H1 (cell line): Measurements from ENCODE around the gene OR2V1.

Source experiments
- GABPA ChIP-seq: IDR thresholded peaks from 2 replicates; pipeline ENCODE4 v1.6.1; 2011; ENCODE audit warnings: mild to moderate bottlenecking, low read length, moderate library complexity, borderline replicate concordance; ENCODE audit not compliant: insufficient read depth
- POLR2A ChIP-seq, 2 experiments: IDR thresholded peaks; 1 replicate in 1 of 2; 2 replicates in 1 of 2; pipeline ENCODE4 v1.6.1; 2011; ENCODE audit warnings: low read depth in 2 of 2, low read length in 2 of 2, mild to moderate bottlenecking in 2 of 2; ENCODE audit errors: control extremely low read depth in 1 of 2

DNA sequence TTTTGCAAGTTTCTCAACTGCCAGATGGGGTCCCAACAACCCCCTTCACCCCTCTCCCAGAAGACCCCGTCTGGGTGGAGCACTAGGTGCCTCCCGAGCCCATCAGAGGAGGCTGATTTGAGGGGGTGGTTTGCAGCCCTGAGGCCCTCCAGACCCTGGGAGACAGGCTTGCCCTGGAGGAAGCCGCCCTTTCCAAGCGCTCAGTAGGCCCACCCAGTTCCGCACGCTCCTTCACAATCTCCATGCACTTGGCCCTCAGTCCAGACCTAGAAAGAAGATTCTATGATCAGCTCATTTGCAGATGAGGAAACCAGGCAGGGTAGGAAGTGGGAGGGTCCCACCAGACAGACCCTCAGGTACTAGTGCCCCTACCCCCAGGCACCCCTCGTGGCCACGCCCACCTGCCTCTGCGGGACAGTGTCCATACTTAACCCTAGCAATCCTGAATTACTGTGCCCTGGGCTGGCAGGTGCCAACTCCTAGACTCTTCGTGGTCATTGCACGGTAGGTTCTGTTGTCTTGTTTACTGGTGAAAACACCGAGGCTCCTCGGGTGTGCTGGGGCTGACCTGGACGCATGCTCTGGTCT is 22.3 kb downstream of the OR2V1 start:
- no peak for TF ChIP-seq GABPA
- TF ChIP-seq POLR2A (IDR thresholded peaks at IDR 0.05; ENCODE audit: control extremely low read depth in 1 of 2, low read depth in 2 of 2, low read length in 2 of 2): no peak
